ENCODE results near the gene IGFLR1.
"Not testable (repeated sequence)": the region's sequence is repeated elsewhere in the genome, so short reads cannot be mapped to it uniquely, and the experiment has no call there.

The IGFLR1 gene

DNA sequence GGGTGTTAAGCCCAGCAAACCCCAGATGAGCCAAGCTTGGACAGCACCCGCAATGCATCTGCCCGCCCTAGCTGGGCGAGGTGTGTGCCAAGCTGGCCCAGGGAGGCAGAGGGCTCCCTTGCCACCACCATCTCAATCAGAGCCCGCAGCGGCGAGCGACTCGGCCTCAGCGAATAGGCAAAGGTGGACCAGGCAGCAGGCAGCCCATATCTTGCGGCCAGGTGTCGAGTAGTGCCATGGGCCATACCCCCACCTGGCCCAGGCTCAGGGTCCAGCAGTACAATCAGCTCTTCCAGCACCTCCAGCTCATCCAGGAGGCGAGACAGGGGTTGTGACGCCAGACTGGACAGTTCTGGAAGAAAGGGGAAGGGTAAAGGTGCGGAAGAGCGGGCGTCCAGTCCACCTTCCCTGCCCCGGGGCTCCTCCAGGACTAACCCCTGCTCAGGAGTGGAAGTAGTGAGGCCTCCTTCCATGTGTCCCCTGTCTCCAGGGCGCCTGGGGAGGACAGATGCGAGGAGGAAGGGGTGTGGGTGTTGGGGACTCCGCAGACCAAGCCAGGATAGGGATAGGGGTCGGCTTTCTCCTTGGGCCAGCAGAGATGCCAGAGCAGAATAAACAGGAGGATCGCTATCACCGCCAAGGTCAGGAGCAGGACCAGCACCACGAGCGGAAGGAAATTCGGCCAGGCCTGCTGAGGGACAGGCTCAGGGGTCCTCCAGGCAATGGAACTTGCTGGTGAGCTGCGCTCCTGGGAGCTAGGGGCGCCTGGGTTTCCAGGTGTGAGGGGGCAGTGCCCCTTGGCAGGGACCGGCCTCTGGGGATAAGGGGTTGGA is 2.8 kb downstream of the IGFLR1 start:
- DNase-seq, result no peak

DNA sequence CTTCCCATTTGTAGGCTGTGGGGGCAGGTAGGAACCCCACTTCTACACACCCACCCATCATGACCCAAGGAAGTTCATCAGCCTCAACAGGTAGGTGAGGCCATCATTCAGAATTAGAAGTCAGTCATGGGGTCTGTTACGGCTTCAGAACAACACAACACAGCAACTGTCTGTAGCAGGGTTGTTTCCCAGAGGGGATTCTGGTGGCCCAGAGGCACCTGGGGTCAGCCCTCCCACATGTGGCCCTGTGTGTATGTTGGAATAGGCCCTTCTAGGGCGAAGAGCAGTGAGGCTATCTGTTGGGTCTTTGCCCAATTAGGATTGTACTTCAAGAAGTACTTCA is 3.4 kb downstream of the IGFLR1 start:
- no peak for DNase-seq

DNA sequence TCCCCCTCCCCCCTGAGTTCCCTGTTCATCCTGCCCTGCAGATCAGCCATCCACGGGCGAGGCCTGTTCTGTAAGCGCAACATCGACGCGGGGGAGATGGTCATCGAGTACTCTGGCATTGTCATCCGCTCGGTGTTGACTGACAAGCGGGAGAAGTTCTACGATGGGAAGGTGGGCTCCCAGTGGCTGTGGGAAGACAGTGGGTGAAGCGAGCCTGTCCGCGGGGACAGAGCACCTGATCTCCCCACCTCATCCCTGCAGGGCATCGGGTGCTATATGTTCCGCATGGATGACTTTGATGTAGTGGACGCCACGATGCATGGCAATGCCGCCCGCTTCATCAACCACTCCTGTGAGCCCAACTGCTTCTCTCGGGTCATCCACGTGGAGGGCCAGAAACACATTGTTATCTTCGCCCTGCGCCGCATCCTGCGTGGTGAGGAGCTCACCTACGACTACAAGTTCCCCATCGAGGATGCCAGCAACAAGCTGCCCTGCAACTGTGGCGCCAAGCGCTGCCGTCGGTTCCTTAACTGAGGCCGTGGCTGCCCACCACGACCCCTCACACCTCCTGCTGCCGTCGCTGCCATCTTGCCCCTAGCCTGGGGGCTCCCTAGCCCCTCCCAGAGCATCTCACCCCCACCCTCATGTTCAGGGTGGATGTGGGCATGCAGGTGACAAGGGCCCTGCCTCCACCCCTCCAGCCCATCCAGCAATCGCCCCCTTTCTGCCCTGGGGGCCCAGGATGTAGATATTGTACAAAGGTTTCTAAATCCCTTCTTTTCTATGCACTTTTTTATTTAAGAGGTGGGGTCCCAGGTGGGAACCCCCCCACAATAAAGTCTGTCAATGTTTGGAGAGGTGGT is 4.0 kb downstream of the IGFLR1 start:
- no peak for DNase-seq

DNA sequence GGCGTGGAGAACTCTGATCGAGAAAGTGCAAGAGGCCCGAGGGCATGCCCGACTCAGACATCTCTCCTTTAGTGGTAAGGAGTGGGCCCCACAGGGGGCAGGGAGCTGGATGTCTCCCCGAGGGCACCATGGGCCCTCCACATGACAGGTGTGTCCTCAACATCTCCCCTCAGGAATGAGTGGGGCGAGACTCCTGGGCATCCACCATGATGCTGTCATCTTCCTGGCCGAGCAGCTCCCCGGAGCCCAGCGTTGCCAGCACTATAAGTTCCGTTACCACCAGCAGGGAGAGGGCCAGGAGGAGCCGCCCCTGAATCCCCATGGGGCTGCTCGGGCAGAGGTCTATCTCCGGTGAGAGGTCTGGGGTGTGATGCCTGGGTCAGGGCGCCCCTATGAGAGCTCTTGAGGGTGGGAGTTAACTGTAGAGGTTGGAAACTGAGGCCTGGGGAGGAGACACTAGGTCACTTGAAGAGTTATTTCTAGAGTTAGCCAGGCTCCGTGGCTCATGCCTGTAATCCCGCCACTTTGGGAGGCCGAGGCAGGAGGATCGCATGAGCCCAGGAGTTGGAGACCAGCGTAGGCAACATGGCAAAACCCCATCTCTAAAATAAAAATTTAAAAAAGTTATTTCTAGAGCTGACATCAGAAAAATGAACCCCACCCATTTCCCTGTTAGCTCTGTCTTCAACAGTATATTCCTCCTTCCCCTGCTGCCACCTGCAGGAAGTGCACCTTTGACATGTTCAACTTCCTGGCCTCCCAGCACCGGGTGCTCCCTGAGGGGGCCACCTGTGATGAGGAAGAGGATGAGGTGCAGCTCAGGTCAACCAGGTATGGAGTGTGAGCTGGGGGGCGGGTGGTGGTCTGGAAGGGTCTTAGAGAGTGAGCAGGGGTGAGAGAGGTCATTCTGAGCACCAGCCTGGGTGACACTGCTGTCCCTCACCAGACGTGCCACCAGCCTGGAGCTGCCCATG is 5.1 kb downstream of the IGFLR1 start:
- DNase-seq, result no peak

DNA sequence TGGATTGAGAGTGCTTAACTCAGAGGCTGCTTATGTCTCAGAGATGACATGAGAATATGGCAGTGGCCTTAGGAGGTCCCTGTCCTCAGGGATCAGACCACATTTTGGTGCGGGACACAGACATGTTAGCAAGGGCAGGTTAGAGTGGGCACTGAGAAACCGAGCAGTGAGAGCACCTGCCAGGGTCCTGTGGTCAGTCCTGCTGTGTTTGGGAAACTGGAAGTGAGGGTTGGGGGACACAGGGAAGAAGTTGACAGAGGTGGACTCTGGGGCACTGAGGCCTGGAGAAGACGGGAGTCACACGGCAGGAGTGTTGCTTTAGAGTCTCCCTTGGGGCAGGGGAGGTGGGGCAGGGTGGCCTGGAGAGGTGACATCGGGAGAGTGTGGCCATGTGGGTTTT is 7.4 kb downstream of the IGFLR1 start:
- DNase-seq, result no peak

DNA sequence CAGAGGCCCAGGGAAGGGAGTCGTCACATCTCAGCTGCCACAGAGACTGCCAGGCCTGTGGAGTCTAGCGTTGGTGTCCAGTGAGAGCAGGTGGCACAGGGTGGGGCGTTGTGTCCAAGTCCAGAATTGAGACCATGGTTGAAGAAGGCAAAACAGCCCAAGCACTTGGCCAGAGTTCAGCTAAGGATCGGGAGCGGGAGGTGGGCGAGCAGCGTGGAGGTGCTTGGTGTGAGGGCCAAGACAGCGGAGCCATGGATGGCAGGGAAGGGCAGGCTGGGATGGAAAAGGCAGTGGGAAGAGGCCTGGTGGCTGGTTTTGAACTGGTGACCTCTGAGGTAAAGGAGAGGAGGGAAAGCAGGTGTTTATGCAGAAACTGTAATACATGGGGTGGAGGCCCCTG is 8.0 kb downstream of the IGFLR1 start:
- DNase-seq, result no peak

DNA sequence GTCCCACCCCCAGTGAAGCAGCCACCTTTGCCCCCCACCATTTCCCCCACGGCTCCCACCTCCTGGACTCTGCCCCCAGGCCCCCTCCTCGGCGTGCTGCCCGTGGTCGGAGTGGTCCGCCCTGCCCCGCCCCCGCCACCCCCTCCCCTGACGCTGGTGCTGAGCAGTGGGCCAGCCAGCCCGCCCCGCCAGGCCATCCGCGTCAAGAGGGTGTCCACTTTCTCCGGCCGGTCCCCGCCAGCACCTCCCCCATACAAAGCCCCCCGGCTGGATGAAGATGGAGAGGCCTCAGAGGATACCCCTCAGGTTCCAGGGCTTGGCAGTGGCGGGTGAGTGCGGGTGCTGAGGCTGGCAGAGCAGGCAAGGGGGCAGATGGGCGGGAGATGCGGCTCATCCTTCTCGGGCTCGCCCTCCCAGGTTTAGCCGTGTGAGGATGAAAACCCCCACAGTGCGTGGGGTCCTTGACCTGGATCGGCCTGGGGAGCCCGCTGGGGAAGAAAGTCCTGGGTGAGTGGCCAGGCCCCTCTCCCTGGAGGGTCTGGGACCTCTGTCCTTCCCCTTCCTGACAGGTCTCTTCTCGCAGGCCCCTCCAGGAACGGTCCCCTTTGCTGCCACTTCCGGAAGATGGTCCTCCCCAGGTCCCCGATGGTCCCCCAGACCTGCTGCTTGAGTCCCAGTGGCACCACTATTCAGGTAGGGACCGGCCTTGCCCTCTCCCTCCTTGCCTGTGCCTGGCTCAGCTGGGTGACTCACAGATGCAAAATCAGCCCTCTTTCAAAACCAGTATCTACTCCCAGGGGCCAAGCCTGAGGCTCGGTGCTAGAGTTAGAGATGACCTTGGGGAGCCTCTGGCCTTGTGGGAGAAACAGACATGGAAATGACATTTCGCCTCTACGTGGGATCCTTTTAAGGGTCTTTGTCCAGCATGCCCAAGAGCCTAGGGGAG is 8.8 kb downstream of the IGFLR1 start:
- no peak for DNase-seq

DNA sequence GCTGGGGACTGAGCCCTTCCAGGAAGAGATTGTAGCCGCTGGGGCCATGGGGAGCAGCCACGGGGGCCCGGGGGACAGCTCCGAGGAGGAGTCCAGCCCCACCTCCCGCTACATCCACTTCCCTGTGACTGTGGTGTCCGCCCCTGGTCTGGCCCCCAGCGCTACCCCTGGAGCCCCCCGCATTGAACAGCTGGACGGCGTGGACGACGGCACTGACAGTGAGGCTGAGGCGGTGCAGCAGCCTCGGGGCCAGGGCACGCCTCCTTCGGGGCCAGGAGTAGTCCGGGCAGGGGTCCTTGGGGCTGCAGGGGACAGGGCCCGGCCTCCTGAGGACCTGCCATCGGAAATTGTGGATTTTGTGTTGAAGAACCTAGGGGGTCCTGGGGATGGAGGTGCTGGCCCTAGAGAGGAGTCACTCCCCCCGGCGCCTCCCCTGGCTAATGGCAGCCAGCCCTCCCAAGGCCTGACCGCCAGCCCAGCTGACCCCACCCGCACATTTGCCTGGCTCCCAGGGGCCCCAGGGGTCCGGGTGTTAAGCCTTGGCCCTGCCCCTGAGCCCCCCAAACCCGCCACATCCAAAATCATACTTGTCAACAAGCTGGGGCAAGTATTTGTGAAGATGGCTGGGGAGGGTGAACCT is 9.6 kb downstream of the IGFLR1 start:
- DNase-seq, result no peak

DNA sequence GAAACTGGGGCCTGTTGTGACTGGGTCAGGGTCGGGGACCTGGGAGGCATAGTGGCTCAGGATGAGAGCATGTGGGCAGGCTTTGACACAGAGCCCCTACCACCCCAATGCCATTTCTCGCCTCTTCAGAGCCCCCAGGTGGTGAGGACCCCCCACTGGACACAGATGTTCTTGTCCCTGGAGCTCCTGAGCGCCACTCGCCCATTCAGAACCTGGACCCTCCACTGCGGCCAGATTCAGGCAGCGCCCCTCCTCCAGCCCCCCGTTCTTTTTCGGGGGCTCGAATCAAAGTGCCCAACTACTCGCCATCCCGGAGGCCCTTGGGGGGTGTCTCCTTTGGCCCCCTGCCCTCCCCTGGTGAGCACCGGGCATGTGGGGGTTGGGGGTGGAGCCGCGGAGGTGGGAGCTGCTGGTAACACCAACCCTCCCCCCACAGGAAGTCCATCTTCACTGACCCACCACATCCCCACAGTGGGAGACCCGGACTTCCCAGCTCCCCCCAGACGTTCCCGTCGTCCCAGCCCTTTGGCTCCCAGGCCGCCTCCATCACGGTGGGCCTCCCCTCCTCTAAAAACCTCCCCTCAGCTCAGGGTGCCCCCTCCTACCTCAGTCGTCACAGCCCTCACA is 10.4 kb downstream of the IGFLR1 start:
- no peak for DNase-seq

DNA sequence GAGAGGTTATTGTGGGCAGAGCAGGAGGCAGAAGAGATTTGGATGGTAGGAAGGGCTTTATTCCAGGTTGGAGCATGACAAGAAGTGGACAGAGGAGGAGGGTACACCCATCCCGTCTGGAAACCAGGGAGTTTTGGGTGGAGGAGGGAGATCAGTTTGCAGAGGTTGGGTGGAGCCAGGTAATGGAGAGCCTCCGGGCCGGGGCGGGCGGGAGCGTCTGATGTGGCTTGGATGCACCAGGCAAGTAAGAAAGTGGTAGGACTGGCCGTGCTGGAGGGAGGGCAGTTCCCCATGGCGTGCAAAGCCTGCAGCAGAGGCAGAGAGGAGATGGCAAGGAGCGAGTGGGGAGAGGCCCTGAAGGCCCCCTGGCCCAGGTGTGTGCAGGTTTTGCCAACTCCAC is 10.9 kb downstream of the IGFLR1 start:
- DNase-seq, result no peak

DNA sequence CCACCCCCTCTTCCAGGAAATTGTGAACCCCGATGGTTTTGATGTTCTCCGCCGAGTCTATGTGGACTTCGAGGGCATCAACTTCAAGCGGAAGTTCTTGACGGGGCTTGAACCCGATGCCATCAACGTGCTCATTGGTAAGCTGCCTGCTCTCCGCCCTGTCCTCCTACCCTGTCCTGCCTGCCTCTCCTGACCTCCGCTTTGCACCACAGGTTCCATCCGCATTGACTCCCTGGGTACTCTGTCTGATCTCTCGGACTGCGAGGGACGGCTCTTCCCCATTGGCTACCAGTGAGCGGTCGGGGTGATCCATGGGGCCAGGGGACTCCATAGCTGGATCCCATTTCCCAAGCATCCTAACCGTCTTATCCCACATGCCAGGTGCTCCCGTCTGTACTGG is 11.9 kb downstream of the IGFLR1 start:
- no peak for DNase-seq

DNA sequence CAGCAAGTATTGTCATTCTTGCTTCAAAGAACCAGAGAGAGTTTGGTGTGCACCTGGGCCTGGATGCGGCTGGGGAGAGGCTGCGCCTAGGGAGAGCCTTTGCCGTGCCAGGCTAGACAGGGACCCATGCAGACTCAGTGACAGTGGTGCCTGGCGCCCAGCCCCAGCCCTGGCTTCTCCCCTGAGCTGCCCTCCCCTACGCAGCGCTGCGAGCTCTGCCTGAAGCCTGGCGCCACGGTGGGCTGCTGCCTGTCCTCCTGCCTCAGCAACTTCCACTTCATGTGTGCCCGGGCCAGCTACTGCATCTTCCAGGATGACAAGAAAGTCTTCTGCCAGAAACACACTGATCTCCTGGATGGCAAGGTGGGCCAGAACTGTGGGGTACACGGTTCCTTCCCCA is 12.5 kb downstream of the IGFLR1 start:
- no peak for DNase-seq

DNA sequence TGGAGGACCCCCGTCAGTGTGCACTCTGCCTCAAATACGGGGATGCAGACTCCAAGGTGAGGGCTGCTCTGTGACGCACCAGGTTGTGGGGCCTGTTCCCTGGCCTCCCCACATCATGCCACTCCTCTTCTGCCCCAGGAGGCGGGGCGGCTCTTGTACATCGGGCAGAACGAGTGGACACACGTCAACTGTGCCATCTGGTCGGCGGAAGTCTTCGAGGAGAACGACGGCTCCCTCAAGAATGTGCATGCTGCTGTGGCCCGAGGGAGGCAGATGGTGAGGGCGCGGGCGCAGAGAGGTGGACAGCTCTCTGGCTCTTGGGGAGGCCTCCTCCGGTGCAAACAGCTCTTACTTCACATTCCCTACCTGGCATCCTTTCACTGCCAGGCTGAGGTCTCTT is 13.2 kb downstream of the IGFLR1 start:
- no peak for DNase-seq

DNA sequence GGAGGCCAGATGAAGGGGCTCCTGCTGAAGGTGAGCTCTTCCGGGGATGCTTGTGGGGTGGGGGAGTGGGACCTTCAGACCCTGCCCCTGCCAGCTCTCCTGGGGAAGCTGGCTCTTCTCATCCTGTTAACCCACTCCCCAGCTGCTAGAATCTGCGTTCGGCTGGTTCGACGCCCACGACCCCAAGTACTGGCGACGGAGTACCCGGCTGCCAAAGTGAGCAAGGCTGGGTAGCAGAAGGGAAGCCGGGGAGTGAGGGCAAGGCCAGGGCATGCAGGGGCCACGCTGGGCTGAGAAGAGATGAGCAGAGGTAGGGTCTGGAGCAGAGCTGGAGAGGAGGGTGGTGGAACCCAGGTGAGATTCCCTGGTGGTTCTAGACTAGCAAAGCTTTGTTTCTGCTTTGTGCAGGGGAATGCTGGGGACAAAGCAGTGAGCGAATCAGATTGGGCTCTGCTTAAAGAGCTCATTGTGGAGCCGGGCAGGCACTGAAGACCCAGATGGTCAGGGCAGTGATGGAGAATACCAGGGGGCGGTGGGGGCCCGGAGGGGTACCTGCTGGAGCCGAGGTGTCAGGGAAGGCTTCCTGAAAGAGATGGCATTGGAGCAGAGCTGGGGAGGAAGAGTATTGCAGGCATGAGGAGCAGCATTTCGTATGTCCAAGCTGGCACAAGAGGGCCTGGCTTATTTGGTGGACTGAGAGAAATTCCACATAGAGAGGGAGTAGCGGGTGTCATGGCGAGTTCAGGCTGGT is 14.1 kb downstream of the IGFLR1 start:
- DNase-seq, result no peak

DNA sequence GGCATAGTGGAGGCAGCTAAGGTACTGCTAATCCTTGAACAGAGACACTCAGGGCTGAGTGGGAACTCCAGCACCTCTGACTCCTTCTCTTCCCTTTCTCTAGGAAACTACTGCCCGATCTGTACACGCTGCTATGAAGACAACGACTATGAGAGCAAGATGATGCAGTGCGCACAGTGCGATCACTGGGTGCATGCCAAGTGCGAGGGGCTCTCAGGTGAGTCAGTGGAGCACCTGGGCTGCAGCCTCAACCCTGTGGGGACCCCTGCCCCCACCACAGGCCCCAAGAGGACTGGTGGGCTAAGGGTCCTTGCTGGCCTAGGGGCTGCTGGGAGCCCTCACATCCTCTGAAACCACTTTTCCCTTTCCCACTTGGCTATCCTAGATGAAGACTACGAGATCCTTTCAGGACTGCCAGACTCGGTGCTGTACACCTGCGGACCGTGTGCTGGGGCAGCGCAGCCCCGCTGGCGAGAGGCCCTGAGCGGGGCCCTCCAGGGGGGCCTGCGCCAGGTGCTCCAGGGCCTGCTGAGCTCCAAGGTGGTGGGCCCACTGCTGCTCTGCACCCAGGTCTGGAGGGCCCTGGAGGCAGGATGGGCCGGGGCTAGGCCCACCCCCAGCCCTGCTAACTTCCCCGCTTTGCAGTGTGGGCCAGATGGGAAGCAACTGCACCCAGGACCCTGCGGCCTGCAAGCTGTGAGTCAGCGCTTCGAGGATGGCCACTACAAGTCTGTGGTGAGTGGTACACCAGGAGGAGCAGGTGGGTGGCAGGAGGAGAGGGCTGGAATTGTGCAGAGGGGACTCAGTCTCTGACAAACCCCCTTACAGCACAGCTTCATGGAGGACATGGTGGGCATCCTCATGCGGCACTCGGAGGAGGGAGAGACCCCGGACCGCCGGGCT is 14.9 kb downstream of the IGFLR1 start:
- DNase-seq, result no peak

DNA sequence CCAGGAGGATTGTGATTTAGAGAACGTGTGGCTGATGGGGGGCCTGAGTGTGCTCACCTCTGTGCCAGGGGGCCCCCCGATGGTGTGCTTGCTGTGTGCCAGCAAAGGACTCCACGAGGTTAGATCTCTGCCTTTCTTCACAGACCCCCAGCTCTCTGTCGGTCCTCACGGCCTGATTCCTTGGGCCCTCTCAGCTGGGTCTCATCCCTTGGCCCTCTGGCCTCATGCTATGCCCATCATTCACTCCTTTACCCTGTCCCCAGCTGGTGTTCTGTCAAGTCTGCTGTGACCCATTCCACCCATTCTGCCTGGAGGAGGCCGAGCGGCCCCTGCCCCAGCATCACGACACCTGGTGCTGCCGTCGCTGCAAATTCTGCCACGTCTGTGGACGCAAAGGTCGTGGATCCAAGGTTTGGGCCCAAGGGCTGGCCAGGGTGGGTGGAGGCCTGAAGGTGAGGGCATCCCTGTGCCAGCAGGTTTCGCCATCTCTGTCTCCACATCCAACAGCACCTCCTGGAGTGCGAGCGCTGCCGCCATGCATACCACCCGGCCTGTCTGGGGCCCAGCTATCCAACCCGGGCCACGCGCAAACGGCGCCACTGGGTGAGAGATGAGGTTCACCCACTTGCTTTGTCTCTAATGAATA is 16.9 kb downstream of the IGFLR1 start:
- DNase-seq, result no peak

DNA sequence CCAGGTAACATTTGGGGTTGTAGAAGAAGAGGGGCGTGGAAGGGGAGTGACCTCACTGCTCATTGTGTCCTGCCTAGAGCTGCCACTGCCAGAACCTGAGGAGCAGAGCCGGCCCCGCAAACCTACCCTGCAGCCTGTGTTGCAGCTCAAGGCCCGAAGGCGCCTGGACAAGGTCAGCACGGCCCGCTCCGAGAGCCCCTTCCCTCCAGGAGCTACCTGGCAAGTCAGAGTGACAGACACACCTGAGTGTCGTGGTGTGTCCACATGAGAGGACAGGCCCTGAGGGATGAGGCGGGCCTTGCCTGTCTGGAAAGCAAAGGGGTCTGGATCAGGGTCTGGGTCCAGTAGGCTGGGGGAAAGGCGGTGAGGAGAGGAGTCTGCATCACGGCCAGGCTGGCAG is 17.7 kb downstream of the IGFLR1 start:
- DNase-seq, result no peak

DNA sequence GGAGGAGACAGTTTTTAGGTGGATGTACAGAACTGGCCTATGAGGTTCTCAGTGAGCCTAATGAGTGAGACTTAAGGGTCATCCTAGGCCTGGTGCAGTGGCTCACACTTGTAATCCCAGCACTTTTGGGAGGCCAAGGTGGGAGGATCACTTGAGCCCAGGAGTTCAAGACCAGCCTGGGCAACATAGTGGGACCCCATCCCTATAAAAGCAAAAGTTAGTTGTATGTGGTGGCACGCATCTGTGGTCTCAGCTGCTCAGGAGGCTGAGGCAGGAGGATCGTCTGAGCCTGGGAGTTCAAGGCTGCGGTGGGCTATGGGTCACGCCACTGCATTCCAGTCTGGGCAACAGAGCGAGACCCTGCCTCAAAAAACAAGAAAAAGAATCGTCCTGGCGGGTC is 18.1 kb downstream of the IGFLR1 start:
- DNase-seq, result not testable (repeated sequence)

Measured in effector CD4-positive, alpha-beta T cell (primary cell).